Measurements from ENCODE around the gene ZBED3. TPM values are rescaled to one million over a fixed set of nuclear protein-coding genes. Genes with fewer than 3 reads are reported as not detected.

ZBED3 gene
- total RNA-seq, 2 experiments from 2014 or later, result 2.0 TPM

DNA sequence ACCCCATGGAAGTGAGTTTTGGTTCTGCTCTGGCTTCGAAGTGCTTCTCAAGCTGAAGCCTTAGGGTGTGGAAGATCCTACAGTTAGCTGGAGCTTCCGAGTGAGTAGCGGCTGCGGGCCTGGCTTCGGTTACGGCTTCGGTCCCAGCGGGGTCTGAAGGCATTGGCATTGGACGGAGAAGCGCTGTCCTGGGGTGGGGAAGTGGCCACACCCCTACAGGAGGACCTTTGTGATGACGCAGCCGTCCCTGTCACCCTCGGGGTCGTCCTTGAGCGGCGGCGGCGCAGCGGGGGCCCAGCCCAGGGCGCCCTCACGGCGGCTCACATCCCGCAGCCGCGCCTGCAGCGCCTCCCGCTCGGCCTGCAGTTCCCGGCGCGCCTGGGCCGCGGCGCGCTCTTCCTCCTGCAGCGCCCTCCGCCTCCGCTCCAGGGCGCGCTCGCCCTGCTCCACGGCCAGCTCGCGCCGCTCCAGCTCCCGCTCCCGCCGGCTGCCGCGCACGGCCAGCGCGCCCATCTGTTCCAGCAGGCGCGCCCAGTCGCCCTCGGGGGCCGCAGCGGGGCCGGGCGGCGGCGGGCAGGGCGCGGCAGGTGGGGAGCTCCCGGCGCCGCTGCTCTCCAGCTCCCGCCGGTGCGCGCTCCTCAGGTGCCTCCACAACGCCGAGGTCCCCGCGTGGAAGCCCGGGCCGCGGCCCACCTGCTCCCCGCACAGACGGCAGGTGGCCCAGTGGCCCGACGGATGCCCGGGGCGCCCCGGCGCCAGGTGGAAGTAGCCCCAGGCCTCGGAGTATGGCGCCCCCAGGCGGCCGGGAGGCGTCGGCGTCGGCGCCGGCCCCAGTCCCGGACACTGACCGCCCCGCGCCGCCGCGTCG, 9.9 kb downstream of the ZBED3 start:
- DNase-seq, result peak; percentile 68
- POLR2A ChIA-PET, result interaction anchor here (0.6 to 1.5 kb wide), 2 partner anchors 18 to 47 kb away, joined by 3 to 5 read pairs; partner anchors contain the start of gene AGGF1
- CTCF ChIA-PET, result interaction anchor here (0.7 to 2.6 kb wide), 29 partner anchors 10 to 586 kb away, joined by 3 to 34 read pairs (median 3); partner anchors contain the start of genes AGGF1, WDR41 and ZBED3

DNA sequence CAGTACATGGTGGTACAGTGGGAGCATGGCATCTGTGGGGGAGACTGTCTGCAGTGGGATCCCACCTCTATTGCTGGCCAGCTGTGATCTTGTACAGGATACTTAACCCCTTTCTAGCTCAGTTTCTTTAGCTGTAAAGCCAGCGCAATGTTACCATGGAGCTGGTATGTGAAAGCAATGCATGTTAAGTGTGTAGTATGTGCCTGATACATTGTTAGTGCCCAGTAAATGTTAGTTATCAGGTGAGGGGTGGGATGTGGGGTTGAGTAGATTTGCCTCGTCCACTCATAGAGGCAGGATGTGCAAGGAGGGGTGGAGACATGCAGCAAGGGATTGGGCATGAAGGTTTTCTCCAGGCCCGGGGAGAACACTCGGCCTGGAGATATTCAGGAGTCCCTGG, 12.3 kb downstream of the ZBED3 start:
- CTCF ChIA-PET, result no interaction called here
- peaks cover 6% of the 10 kb centered on the region for H3K4me1 Mint-ChIP-seq (ENCODE audit: low read depth)
- no peaks in the 10 kb centered on the region for H3K9me3 Mint-ChIP-seq (ENCODE audit: insufficient read depth)
- no peak for ATAC-seq
- H3K4me3 Mint-ChIP-seq, result no peak overlapping the region
- H3K36me3 Mint-ChIP-seq (ENCODE audit: low read depth), result peaks cover 7% of the 10 kb centered on the region
- no peak for DNase-seq
- POLR2A ChIA-PET, result no interaction called here
- no peak overlapping the region for H3K27ac Mint-ChIP-seq
- H3K27me3 Mint-ChIP-seq (ENCODE audit: low read depth), result peaks cover 2% of the 10 kb centered on the region

More for the DNA sequence above, 9.9 kb downstream of the ZBED3 start:
- H3K9me3 Mint-ChIP-seq (ENCODE audit: insufficient read depth), result no peaks in the 10 kb centered on the region
- peaks cover 6% of the 10 kb centered on the region for H3K4me1 Mint-ChIP-seq (ENCODE audit: low read depth)
- no peak overlapping the region for H3K27ac Mint-ChIP-seq
- H3K36me3 Mint-ChIP-seq (ENCODE audit: low read depth), result peaks cover 2% of the 10 kb centered on the region
- H3K27me3 Mint-ChIP-seq (ENCODE audit: low read depth), result peaks cover 2% of the 10 kb centered on the region
- peak overlapping the region; percentile 52 for H3K4me3 Mint-ChIP-seq
- ATAC-seq, result peak; percentile 89

DNA sequence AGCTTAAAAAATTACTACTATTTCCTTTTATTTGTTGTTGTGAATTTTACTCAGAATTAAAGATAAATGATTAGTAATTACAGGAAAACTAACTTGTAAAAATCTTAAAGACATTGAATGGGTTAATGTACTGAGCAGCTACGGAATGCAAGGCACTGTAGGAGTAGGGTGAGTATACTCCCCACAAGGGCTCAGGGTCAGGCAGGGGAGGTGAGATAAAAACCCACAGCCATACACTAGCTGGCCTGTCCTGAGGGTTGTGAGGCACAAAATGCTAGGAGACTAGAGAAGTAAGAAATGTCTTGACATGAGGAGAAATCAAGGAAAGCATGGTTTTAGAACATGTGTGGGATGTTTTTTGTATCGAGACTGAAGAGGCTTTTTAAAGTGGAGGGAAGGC, 13.4 kb downstream of the ZBED3 start:
- Mint-ChIP-seq H3K27ac (no peak overlapping the region), H3K4me1 (ENCODE audit: low read depth) (peaks cover 6% of the 10 kb centered on the region), H3K36me3 (ENCODE audit: low read depth) (peaks cover 15% of the 10 kb centered on the region), H3K9me3 (ENCODE audit: insufficient read depth) (no peaks in the 10 kb centered on the region), H3K4me3 (no peak overlapping the region), H3K27me3 (ENCODE audit: low read depth) (peaks cover 2% of the 10 kb centered on the region)
- ChIA-PET POLR2A (no interaction called here), CTCF (no interaction called here)
- no peak for DNase-seq
- ATAC-seq, result no peak

DNA sequence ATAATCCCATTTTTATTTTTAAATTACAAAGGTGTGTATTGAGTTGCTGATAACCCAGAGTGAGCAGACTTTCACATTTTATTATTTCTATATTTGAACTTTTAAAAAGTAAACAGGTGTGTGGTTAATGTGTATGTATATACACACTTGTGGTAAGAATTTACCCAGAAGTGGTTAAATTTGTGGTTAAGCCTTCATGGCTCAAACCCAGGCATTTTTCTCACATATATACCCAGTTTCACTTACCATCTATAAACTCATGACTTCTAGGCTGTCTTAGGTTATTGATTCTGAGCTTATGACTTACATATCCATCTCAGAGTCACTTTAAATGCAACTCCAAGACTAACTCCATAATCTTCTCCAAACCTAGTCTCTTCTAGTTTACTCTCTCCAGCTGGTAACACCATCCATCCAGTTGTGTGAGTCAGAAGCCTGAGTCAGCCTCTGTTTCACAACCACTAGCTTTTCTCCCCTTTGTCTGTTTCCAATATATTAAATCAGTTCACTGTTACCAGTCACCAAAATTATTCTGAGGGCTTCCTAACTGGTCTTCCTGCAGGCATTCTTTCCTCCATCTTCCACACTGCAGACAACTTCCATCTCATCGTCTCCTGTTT, 20.2 kb downstream of the ZBED3 start:
- POLR2A ChIA-PET, result no interaction called here
- no peaks in the 10 kb centered on the region for H3K9me3 Mint-ChIP-seq (ENCODE audit: insufficient read depth)
- H3K4me3 Mint-ChIP-seq, result no peak overlapping the region
- CTCF ChIA-PET, result interaction anchor here (1.0 to 3.8 kb wide), 2 partner anchors 8 to 11 kb away, joined by 3 to 20 read pairs; no protein-coding TSS in a partner anchor
- no peak overlapping the region for H3K27ac Mint-ChIP-seq
- no peaks in the 10 kb centered on the region for H3K27me3 Mint-ChIP-seq (ENCODE audit: low read depth)
- peaks cover 13% of the 10 kb centered on the region for H3K4me1 Mint-ChIP-seq (ENCODE audit: low read depth)
- ATAC-seq (peak; percentile 33), DNase-seq (no peak)
- peaks cover 49% of the 10 kb centered on the region for H3K36me3 Mint-ChIP-seq (ENCODE audit: low read depth)

DNA sequence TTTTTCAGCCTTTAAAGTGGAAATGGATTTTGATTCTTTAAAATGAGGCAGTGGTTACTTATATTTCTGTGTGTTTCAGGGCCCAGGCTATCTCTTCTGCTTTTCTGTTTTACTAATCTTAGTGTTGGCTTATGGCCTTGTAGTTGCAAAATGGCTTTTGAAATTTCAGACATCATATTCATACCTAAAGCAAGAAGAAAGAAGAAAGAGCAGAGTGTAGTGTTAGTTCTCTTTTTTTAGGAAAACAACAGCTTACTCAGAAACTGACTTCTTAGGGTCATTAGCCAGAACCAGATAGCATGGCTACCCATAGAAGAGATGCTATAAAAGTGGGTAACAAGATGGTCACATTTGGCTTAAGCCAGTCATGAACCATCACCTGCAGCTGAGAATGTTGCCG, 20.9 kb downstream of the ZBED3 start:
- ChIA-PET POLR2A (no interaction called here), CTCF (interaction anchor here (3.8 kb wide), 1 partner anchor 11 kb away, joined by 20 read pairs; no protein-coding TSS in a partner anchor)
- no peak overlapping the region for H3K27ac Mint-ChIP-seq
- H3K36me3 Mint-ChIP-seq (ENCODE audit: low read depth), result peaks cover 55% of the 10 kb centered on the region
- ATAC-seq, result no peak
- DNase-seq, result no peak
- peaks cover 13% of the 10 kb centered on the region for H3K4me1 Mint-ChIP-seq (ENCODE audit: low read depth)
- H3K4me3 Mint-ChIP-seq, result no peak overlapping the region
- no peaks in the 10 kb centered on the region for H3K9me3 Mint-ChIP-seq (ENCODE audit: insufficient read depth)
- no peaks in the 10 kb centered on the region for H3K27me3 Mint-ChIP-seq (ENCODE audit: low read depth)

DNA sequence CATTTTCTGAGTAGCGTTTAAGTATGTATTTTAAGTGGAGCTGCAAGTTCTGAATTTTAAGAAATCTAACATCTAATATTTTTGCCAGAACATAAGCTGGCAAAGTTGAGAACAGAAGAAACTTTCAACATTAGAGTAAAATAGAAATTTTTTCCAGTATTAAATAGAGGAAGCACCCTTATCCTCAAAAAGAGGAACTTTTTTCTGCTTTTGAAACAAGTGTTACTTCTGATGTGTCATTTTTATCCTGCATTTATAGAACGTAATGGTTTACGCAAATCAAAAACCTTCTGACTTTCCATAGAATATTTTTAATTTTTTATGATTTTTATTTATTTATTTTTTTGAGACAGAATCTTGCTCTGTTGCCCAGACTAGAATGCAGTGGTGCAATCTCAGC, 21.8 kb downstream of the ZBED3 start:
- ChIA-PET CTCF (interaction anchor here (1.0 to 1.8 kb wide), 2 partner anchors 12 to 13 kb away, joined by 4 to 6 read pairs; no protein-coding TSS in a partner anchor), POLR2A (no interaction called here)
- Mint-ChIP-seq H3K27me3 (ENCODE audit: low read depth) (no peaks in the 10 kb centered on the region), H3K9me3 (ENCODE audit: insufficient read depth) (no peaks in the 10 kb centered on the region), H3K4me3 (no peak overlapping the region), H3K4me1 (ENCODE audit: low read depth) (peaks cover 13% of the 10 kb centered on the region), H3K36me3 (ENCODE audit: low read depth) (peaks cover 56% of the 10 kb centered on the region), H3K27ac (no peak overlapping the region)
- DNase-seq, result no peak
- no peak for ATAC-seq

DNA sequence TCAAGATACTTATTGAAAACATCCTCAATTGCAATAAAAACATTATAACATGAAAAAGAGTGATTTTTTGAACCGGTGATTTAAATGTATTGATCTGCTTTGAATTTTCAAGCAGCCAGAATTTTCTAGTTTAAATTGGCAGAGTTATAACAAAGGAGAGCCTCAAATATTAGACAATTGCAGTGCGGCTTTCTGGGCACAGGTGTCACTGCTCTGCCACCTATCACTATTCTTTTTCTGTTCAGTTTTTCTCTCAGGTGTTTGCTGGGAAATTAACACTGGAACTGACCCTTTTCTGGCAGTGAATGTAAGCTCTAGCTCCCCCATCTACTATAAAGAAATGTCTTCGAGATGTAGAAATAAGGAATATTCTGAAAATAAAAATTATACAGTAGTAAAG, 23.0 kb downstream of the ZBED3 start:
- peaks cover 13% of the 10 kb centered on the region for H3K4me1 Mint-ChIP-seq (ENCODE audit: low read depth)
- H3K4me3 Mint-ChIP-seq, result no peak overlapping the region
- ChIA-PET CTCF (interaction anchor here (1.1 to 1.8 kb wide), 4 partner anchors 13 to 428 kb away, joined by 3 to 6 read pairs (median 4); partner anchors contain the start of genes AGGF1 and WDR41), POLR2A (no interaction called here)
- H3K27ac Mint-ChIP-seq, result no peak overlapping the region
- H3K9me3 Mint-ChIP-seq (ENCODE audit: insufficient read depth), result no peaks in the 10 kb centered on the region
- DNase-seq (no peak), ATAC-seq (no peak)
- peaks cover 57% of the 10 kb centered on the region for H3K36me3 Mint-ChIP-seq (ENCODE audit: low read depth)
- H3K27me3 Mint-ChIP-seq (ENCODE audit: low read depth), result no peaks in the 10 kb centered on the region

DNA sequence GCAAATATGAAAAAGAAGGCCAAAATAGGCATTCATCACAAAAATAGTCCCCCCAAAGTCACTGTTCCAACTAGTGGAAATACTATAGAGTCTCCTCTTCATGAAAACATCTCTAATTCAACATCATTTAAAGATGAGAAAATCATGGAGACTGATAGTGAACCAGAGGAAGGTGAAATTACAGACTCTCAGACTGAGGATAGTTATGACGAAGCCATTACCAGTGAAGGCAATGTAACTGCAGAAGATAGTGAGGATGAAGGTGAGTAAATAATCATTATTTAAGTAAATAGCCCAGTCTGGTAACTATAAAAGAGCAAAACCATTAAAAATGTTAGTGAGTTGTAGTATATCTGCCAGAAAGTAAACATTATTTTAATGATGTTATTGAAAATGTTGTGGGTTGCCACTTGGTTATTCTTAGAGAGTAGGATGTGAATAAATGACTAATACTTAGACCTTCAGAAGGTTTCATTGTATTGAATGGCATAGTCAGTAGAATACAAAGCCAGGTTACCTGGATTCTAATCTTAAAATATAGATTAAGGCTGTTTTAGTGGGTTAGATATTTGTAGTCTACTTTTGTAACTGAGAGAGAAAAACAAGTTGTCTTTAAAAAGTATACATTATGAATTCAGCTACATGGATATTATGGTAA, 40.5 kb downstream of the ZBED3 start:
- ATAC-seq, result no peak

DNA sequence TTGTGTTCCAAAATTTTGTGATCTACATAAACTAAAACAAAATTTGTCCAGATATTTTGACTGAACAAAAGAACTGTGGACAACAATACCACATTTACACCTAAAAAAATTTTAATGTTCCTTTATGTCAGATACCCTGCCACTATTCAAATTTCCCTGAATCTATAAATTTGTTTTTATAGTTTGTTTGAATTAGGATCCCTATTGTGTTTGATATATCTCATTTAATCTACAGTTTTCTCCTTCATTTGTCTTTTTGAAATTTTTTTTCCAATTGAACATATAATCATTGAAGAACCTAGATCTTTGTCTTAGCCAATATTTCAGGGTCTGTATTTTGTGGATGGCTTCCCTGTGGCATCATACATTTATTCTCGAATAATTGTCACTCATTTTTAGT, 51.1 kb downstream of the ZBED3 start:
- no peaks in the 10 kb centered on the region for H3K27me3 Mint-ChIP-seq (ENCODE audit: low read depth)
- no peak overlapping the region for H3K27ac Mint-ChIP-seq
- peaks cover 20% of the 10 kb centered on the region for H3K4me1 Mint-ChIP-seq (ENCODE audit: low read depth)
- H3K36me3 Mint-ChIP-seq (ENCODE audit: low read depth), result peaks cover 52% of the 10 kb centered on the region
- DNase-seq, result no peak
- CTCF ChIA-PET, result no interaction called here
- POLR2A ChIA-PET, result no interaction called here
- ATAC-seq, result no peak
- H3K9me3 Mint-ChIP-seq (ENCODE audit: insufficient read depth), result no peaks in the 10 kb centered on the region
- no peak overlapping the region for H3K4me3 Mint-ChIP-seq

More for the DNA sequence above, 40.5 kb downstream of the ZBED3 start:
- Mint-ChIP-seq H3K4me3 (no peak overlapping the region), H3K9me3 (ENCODE audit: insufficient read depth) (no peaks in the 10 kb centered on the region), H3K27me3 (ENCODE audit: low read depth) (no peaks in the 10 kb centered on the region), H3K27ac (no peak overlapping the region), H3K4me1 (ENCODE audit: low read depth) (peaks cover 13% of the 10 kb centered on the region), H3K36me3 (ENCODE audit: low read depth) (peaks cover 38% of the 10 kb centered on the region)
- DNase-seq, result no peak
- POLR2A ChIA-PET, result no interaction called here
- CTCF ChIA-PET, result interaction anchor here (1.0 kb wide), 1 partner anchor 31 kb away, joined by 3 read pairs; no protein-coding TSS in a partner anchor

DNA sequence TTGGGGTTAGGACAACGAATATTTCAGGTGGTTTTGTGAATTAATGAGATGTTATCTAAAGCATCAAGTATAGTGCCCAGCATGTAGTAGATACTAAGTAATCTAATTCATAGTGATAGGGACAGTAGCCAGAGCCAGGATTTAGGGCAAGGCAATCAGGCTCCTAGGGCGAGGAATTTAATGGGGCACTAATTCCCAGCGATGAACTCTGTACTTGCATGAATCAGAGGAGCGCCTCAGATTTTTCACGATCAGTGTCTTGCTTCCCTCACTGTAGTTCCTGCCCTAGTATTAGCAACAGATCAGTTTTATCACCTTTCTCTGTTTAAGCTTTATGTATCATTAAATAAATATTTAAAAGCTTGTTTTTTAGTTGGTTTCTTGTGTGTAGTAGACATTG, 53.7 kb downstream of the ZBED3 start:
- ATAC-seq, result no peak
- CTCF ChIA-PET, result interaction anchor here (5.6 kb wide), 1 partner anchor 44 kb away, joined by 32 read pairs; no protein-coding TSS in a partner anchor
- Mint-ChIP-seq H3K4me3 (no peak overlapping the region), H3K4me1 (ENCODE audit: low read depth) (peaks cover 36% of the 10 kb centered on the region), H3K27ac (no peak overlapping the region), H3K9me3 (ENCODE audit: insufficient read depth) (peaks cover 13% of the 10 kb centered on the region), H3K36me3 (ENCODE audit: low read depth) (peaks cover 50% of the 10 kb centered on the region), H3K27me3 (ENCODE audit: low read depth) (no peaks in the 10 kb centered on the region)
- POLR2A ChIA-PET, result no interaction called here
- DNase-seq, result no peak

DNA sequence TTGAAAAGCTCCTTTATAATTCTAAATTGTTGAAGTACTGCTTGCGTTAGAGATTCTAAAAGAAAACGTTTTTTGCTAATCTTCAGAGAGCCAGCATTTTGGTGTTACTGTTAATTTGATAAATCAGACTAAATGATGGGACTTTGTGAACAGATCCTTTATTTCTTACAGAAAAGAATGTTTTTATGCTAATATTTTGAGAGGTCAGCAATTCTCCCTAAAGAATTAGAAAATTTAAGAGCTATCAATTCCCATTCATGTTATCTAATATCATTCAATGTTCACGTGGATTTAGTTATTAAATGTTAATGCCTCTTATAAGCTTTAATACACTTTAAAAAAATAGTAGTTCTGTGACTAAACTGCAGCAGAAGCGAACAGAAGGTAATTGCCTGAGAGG, 54.5 kb downstream of the ZBED3 start:
- H3K9me3 Mint-ChIP-seq (ENCODE audit: insufficient read depth), result peaks cover 14% of the 10 kb centered on the region
- no peaks in the 10 kb centered on the region for H3K27me3 Mint-ChIP-seq (ENCODE audit: low read depth)
- DNase-seq (no peak), ATAC-seq (no peak)
- CTCF ChIA-PET, result interaction anchor here (5.6 kb wide), 1 partner anchor 45 kb away, joined by 32 read pairs; no protein-coding TSS in a partner anchor
- no peak overlapping the region for H3K4me3 Mint-ChIP-seq
- H3K36me3 Mint-ChIP-seq (ENCODE audit: low read depth), result peaks cover 46% of the 10 kb centered on the region
- H3K27ac Mint-ChIP-seq, result no peak overlapping the region
- POLR2A ChIA-PET, result no interaction called here
- H3K4me1 Mint-ChIP-seq (ENCODE audit: low read depth), result peaks cover 36% of the 10 kb centered on the region

Data from activated CD8-positive, alpha-beta T cell treated with anti-CD3 and anti-CD28 coated beads, Interleukin-2, amount 10 ng/mL, durations not matched to agents 7 days and 5 days (primary cell).